AG20443 (cell line): ENCODE results near the gene ARMC9.

Source experiments
- DNase-seq: peaks from one replicate; pipeline ENCODE4 v3.0.0; 2012; ENCODE audit warnings: low spot score, mixed read lengths

ARMC9 gene

DNA sequence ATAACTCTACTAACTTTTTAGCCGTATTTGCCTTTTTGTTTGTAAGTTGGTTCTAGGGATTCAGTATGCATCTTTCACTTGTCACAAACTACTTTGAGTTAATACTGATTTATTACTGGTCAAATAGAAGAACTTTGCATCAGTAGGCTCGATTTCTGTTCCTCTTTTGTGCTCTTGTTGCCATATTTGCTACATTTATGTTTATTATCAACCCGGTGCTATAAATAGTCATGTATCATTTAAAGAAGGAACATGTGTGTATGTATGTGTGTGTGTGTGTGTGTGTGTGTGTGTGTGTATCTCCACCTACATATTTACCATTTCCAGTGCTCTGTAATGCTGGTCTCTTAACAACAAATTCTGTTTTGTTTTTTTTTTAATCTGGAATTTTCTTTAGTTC is 117.5 kb downstream of the ARMC9 start:
- no peak for DNase-seq

DNA sequence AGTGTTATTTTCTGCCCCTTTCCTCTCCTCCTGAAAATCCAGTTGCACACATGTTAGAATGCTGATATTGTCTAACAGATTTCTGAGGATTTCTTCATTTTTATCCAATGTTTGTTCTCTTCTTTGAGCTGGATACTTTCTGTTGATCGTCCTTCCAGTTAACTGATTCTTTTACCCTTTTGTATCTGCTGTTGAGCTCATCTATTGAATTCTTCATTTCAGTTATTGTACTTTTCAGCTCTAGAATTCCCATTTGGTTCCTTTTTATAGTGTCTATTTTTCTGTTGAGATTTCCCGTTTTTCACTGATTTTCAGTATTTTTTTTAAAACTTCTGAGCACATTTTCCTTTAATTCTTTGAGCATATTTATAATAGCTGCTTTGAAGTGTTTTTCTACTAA is 119.1 kb downstream of the ARMC9 start:
- DNase-seq: no peak

DNA sequence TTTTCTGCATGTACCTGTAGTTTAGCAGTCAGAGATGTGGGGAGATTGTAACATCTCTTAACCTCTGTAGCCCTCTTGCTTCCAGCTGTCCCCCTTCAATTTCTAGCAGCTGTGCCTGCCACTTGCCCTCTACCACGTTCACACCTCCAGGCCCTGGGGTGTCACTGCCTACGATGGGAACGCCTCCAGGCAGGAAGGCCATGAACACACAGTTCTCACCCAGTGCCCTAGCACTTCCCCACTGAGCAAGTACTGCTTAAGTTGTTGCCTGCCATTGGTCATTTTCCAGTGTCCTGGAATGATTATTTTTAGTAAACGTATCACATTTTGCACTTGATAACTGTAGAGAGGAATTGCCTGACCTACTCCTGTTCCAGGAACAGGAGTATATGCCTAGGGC is 120.0 kb downstream of the ARMC9 start:
- no peak for DNase-seq

DNA sequence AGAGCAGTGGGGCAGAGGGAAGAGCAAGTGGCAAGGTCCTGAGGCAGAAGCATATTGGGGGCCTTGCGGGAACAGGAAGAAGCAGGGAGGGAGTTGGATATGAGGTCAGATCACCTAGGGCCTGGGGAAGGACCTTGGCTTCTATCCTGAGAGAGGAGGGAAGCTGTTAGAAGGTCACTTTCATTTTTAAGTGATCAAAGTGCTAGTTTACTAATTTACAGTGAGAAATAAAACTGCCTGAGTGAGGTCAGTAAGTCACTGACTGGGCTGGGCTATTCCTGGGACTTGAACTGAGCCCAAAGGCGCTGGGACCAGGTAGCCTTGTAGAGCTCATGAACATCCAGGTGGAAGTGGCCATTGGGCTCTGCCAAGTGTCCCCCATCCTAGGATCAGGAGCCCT is 120.5 kb downstream of the ARMC9 start:
- DNase-seq: no peak

DNA sequence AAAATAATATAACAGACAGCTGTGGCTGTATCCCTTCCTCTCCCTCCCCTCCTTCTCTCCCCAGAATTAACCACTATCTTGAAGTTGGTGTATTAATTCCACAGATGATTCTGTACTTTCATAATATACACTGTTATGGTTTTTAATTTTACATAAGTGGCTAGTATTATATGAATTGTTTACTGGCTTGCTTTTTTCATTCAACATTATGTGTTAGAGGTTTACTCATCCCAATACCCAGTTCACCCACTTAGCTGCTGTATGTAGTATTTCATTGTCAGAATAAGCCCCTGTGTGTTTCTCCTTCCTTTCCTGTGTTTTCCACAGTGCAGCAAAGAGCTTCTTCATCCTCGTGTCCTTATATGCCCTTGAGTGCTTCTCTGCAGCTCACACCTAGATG is 121.4 kb downstream of the ARMC9 start:
- no peak for DNase-seq

DNA sequence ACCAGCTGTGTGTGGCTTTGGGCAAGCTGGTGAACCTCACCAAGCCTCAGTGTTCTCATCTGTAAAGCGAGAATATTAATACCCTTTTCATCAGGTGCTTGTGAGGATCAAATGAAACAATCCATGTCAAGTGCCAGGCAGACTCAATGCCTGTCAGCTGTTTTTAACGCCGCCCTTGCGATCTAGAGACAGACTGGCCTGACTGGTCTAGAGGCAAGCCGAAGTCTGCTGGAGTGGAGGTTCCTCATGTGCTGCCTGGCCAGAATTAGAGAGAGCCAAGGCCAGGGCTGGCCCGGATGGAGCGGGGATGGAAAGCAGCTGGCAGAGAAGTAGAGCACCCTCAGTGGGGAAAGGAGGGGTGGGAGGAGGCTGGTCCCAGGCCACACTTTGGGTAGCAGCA is 122.6 kb downstream of the ARMC9 start:
- no peak for DNase-seq

DNA sequence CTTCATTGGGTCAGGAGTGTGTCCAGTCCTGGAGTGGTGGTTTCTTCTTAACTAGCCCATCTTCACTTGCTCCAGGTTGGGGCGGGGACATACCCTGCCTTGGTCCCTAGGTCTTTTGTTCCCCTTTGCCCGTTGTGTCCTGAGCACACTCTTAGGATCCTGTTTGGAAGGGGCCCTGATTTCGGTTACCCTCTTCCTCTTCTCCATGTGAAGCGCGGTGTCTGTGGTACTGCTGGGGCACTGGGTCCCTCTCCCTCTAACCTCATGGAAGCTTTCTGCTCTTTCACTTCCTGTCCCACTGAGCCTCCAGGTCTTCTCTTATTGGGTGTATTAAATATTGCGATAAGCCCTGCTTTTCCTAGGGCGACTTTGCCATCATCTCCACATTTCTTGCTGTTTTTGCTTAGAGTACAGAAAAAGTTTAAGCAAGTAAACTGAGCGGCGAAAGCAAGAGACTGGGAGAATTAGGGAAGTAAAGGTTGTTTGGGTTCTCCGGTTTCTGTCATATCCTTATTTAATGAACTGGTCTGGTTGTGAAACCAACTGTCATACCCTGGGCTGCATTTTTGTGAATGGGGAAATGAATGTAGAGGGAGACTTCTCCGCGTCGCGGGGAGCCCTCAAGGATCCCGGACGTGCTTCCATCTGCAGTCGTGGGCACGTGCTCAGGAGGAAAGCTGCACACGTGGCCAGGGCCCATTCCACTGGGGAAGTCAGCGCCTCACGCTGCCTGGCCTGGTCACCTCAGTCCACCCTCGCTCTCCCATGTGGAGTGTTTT is 123.3 kb downstream of the ARMC9 start:
- DNase-seq: no peak

DNA sequence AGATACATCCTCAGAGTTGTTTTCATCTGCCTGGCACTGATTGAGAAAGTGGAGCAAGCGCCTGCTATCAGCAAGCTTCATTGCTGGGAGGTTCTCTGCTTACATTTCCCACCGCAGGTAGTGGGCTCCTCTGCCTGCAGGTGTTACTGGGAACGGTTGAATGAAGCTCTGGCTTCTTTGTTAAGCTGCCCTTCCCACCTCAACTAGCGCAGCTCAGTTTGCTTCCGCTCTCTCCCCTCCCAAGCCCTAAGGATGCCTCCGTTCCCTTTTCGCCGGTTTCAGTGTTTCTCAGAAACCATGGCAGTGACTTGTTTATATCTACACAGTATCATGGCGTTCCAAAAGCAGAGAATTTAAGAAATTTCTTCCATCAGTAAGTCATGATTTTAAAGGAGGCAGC is 124.9 kb downstream of the ARMC9 start:
- no peak for DNase-seq

DNA sequence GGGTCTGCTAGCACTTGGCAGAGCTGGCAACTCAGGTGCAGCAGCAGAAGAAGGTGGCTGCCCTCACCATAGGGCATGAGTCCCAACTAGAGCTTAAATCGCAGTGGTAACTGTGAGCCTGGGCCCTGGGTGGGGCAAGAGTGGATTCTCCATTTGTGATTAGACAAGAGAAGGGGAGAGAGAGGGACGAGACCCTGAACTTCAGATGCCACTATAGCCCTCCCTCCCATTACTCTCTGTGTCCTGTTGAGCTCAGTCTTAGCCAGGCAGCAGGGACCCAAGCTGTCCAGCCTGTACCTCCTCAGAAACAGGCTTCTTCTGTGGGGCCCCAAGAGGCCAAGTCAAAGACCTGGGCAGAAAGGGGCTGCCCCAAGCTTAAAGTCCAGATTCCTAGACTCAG is 127.4 kb downstream of the ARMC9 start:
- no peak for DNase-seq

DNA sequence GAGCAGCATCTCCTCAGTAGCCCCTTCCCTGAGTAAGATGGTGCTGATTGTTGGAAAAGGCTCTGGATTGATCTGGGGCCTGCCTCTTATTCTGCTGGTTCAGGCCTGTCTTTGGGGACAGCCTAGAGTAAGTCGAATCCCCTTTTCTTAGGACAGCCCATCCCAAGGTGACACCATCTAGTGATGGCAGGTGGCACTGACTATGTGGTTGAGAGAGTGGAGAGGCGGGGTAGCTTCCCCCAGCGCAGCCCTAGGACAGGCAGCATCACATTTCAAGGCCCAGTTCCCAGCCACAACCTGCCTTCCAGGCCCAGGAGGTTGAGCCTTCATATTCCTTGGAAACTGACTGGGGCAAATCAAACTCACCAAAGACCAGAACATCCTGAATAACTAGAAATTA is 128.0 kb downstream of the ARMC9 start:
- no peak for DNase-seq

DNA sequence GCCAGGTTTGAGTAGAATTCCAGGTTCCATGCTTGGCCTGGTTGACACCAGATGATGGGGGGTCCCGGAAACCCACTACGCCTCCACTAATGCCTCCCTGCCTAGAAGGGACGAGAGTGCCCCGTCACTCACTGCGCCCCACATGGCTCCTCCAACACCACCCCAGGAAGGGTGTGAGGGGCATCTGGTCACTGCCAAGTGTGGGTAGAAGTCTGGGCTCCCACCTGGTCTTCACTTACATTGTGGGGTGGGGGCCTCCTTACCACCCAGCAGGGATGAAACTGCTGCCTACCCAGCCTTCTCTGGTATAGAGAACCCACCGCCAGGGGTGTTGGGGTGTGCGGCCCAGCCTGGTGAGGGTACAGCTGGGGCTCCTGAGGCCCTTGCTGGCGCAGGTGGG is 131.9 kb downstream of the ARMC9 start:
- DNase-seq: no peak

DNA sequence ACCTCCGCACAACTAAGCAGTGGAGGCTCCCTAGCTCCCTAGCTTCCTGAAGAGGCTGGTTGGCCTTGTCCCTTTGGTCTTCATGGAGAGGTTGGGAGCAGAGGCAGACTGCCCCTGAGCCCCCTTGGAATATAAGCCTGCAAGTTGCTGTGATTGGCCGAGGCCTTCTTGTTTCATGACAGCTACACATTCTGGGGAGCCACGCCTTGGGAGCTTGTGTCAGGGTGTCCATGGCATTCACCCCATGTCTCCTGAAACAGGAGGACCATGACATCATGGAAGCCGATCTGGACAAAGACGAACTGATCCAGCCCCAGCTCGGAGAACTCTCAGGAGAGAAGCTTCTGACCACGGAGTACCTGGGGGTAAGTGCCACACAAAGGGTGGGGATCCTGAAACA is 133.1 kb downstream of the ARMC9 start:
- no peak for DNase-seq

DNA sequence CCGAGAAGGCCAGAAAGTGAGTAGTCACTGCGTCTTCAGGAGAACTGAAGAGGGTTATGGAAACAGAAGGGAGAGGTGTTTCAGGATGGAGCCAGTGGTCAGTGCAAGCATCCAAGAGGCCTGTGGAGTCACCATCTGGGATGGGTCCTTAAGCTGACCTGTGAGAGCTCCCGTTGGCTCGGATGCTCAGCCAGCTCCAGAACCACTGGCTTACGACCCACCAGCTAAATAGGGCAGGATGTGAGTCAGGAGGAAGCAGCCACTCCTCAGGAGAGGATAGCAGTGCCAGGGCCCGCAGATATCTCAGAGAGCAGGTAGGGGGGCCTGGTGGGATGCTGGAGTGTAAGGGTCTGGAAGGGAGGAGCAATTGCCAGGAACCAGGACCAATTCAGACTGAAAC is 134.0 kb downstream of the ARMC9 start:
- DNase-seq: no peak

DNA sequence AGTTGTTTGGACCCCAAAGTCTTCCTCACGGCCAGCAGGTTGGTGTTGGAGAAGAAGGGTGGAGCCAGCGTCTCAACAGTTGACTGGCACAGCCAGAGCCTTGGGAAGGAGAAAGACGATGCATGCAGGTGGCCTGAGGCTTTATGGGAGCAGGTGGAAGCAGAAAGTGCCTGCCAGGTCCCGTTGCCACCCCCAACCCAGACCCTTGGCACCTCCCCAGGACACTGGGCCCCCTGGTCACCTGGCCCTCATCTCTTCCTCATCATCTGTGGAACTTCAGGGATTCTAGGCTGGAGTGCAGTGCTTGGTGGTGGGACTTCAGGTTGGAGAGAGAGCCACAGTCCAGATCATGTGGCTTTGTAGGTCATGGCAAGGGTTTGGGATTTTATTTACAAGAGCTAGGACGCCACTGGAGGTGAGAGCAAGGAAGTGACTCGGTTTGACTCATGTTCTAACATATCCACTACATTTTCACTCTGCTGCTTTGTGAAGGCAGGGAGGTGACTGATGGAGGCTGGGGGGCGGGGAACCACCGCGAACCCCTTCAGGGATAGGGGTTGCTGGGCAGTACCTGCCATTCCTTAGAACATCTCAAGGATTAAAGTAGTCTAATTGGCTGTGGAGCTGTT is 134.6 kb downstream of the ARMC9 start:
- DNase-seq: no peak

DNA sequence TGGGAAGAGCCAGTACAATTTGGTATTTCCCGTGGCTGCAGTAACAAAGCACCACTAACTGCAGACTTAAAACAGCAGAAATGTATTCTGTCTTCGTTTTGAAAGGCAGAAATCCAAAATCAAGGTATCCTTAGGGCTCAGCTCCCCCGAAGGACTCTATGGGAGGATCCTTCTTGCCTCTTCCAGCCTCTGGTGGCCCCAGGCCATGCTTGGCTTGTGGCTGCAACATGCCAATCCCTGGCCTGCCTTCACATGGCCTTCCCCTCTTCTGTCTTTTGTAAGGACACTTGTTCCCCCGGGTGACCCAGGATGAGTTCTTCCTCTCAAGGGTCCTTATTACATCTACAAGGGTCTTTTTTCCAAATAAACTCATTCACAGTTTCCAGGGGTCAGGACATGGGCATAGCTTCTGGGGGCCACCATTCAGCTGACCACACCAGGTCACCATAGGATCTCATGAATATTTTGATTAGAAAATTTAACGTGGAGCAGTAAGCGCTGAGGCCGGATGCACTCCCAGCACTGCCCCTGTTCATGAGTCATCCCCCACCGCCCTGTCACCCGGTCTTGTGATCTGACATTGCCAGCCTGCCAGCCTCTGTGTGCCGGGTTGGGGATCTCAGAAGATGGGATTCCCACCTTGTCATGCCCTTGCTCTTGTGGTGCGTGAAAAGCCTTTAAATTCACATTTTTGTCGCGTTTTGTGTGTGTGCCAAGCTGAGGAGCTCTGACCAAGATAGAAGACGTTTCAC is 135.9 kb downstream of the ARMC9 start:
- DNase-seq: no peak

DNA sequence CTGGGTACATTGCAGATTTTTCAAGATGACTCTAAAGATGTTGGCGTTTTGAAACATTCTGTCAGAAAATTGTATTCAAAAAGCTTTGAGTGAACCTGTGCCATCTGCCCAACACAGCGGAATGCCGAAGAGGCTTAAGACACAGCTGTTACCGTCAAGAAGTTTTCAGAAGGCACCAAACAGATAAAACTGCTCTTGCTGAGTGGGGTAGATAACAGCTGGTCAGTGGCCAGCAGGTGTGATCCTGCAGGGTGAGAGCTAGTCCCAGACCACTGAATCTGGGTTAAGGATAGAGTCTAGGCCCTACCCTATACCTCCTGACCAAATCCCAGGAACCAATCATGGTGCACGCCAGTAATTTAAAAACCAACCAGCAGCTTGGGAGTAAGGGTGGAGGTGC is 136.6 kb downstream of the ARMC9 start:
- DNase-seq: no peak

DNA sequence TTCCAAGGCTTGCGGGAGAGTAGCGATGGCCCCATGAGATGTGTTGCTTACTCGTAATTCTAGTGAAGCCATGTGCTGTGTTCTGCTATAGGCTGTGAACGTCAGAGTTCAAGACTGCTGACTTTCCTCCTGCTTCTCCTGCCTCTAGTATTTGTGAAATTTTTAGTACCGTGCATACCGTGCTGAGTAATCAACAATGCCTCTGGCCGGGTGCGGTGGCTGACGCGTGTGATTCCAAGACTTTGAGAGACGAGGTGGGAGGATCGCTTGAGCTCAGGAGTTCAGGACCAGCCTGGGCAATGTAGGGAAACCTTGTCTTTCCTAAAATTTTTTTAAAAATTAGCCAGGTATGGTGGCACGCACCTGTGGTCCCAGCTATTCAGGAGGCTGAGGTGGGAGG is 137.2 kb downstream of the ARMC9 start:
- no peak for DNase-seq

DNA sequence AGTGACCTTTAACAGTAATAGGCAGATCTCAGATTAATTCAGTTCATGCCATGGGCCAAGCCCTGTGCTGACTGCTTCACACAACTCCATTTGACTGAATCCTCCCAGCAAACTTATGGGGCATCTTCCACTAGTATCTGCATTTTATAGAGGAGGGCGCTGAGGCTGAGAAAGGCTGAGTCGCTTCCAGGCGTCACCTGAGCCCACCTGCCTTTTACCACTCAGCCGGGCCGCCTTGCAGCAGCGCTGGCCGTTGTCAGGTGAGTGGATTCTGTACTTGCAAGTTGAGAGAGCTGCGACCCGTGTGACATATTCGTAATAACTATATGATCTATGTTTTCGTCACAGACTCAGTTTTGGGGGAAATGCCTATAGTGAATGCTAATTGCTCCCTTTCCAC is 137.8 kb downstream of the ARMC9 start:
- no peak for DNase-seq

DNA sequence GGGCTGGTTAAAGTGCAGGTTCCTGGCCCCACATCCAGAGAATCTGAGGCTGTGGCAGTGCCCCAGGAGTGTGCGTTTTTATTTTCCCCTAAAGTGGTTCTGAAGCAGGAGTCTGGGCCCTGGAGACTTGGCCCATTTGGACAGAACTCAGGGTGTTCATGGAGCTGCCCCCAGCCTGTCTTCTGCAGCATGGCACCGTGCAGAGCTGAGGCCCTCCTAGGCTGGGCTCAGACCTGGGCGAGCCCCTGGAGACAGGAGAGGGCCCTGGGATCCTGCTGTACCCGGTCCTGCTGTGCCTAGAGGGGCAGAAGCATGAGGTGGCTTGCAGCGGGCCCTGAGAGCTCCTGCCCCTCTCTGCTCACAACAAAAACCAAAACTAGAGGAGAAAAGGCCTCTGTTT is 138.3 kb downstream of the ARMC9 start:
- no peak for DNase-seq

DNA sequence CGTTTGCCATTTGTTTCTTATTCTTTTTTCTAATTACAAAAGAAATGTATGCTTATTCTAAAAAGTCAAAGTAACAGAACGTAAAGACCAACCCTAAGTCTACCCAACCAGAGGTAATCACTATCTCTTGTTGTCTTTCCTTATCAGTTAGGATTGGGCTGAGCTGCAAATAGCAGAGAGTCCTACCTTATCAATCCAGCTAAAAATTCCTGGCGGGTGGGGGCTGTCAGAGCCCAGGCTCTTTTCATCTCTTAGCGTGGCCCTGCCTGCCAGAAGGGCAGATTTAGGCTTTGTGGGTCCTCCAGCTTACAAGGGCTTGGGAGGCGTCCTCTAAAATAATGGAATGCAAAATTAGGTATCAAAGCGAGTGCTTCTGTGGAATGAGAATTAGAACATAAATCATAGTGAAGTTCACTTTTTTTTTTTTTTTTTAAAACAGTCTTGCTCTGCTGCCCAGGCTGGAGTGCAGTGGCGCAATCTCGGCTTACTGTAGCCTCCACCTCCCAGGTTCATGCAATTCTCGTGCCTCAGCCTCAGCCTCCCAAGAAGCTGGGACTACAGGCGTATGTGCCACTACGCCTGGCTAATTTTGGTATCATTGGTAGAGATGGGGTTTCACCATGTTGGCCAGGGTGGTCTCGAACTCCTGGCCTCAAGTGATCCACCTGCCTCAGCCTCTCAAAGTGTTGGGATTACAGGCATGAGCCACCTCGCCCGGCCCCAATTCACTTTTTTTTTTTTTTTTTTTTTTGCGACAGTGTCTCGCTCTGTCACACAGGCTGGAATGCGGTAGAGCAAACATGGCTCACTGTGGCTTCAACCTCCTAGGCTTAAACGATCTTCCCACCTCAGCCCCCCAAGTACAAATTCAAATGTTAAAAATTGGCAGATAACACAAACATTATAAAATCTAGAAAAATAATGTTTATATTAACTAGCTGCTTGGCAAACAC is 139.7 kb downstream of the ARMC9 start:
- DNase-seq: no peak

DNA sequence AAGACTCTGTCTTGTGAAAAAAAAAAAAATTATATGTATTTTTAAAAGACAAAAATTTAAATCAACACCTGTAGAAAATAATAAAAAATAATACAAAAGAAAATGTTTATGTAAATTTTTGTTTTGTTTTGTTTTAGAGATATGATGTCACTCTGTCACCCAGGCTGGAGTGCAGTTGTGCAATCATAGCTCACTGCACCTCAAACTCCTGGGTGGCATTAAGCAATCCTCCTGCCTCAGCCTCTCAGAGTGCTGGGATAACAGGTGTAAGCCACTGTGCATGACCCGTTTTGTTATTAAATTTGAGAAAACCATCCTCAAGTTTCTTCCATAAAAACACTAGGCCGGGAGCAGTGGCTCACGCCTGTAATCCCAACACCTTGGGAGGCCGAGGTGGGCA is 140.9 kb downstream of the ARMC9 start:
- no peak for DNase-seq

DNA sequence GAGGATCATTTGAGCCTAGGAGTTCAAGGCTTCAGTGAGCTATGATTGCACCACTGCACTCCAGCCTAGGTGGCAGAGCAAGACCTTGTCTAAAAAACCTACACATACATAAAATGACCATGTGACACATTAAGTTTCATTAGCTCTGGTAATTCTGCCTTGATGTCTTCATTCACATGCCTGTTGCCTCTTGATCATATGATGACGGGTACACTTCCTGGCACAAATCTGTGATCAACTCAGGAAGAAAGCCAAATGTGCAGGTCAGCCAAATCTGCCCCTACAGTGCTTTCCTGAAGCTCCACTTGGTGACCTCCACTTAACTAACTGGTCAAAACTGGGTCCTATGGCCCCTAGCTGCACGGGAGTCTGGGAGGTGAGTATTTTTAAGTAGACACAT is 142.7 kb downstream of the ARMC9 start:
- no peak for DNase-seq
